GM23338 (cell line): Measurements from ENCODE around the gene MANBA. TPM values are rescaled to one million over a fixed set of nuclear protein-coding genes. Genes with fewer than 3 reads are reported as not detected.

ENCODE experiments used
- ATAC-seq: fragments of 200-7000 bp; cut with Tn5 transposase; 3 replicates; pipeline ENCODE4 v1.9.1; 2020
- DNase-seq: peaks from one replicate; pipeline ENCODE4 v3.0.0-alpha.2; 2015; ENCODE audit warnings: low spot score
- H2AFZ ChIP-seq: fragments of 200-600 bp; sonication (generic); 2 replicates; pipeline ENCODE4 v1.8.0; 2016; ENCODE audit warnings: antibody characterized with exemption, mild to moderate bottlenecking, moderate library complexity
- H3F3A ChIP-seq: fragments of 200-600 bp; sonication (generic); replicated peaks from 2 replicates; pipeline ENCODE4 v1.8.0; 2017; ENCODE audit warnings: antibody characterized with exemption, mixed run types, low read depth
- H3K27ac ChIP-seq: fragments of 200-600 bp; sonication (generic); 2 replicates; pipeline ENCODE4 v1.6.1; 2016; ENCODE audit warnings: low read depth
- H3K27me3 ChIP-seq: fragments of 200-600 bp; sonication (generic); 2 replicates; pipeline ENCODE4 v1.8.0; 2016; ENCODE audit warnings: mild to moderate bottlenecking, mixed run types, moderate library complexity; ENCODE audit not compliant: insufficient read depth
- H3K36me3 ChIP-seq: fragments of 200-600 bp; sonication (generic); 2 replicates; pipeline ENCODE4 v1.8.0; 2016; ENCODE audit warnings: mild to moderate bottlenecking; ENCODE audit not compliant: insufficient read depth
- H3K4me1 ChIP-seq: fragments of 200-600 bp; sonication (generic); 2 replicates; pipeline ENCODE4 v1.8.0; 2016; ENCODE audit warnings: mild to moderate bottlenecking, moderate library complexity; ENCODE audit not compliant: insufficient read depth
- H3K4me2 ChIP-seq: fragments of 200-600 bp; sonication (generic); 2 replicates; pipeline ENCODE4 v1.7.1; 2017; ENCODE audit warnings: mixed run types
- H3K4me3 ChIP-seq: fragments of 200-600 bp; sonication (generic); 2 replicates; pipeline ENCODE4 v1.6.1; 2016; ENCODE audit warnings: mixed run types
- H3K79me2 ChIP-seq: fragments of 200-600 bp; sonication (generic); replicated peaks from 2 replicates; pipeline ENCODE4 v1.8.0; 2017; ENCODE audit warnings: mild to moderate bottlenecking; ENCODE audit not compliant: insufficient read depth
- H3K9me2 ChIP-seq: fragments of 200-600 bp; sonication (generic); 2 replicates; pipeline ENCODE4 v1.8.0; 2017; ENCODE audit not compliant: insufficient read depth
- H4K20me1 ChIP-seq: fragments of 200-600 bp; sonication (generic); replicated peaks from 2 replicates; pipeline ENCODE4 v1.8.0; 2017; ENCODE audit warnings: mild to moderate bottlenecking; ENCODE audit not compliant: insufficient read depth
- H3K27ac Mint-ChIP-seq: 2 replicates; pipeline ENCODE4 v1.8.0; 2020; ENCODE audit warnings: inconsistent platforms, mild to moderate bottlenecking, moderate library complexity, mixed read lengths
- H3K27me3 Mint-ChIP-seq: 3 replicates; pipeline ENCODE4 v1.8.0; 2022; ENCODE audit warnings: low read depth, mild to moderate bottlenecking, moderate library complexity, mixed read lengths, inconsistent platforms; ENCODE audit not compliant: insufficient read depth, poor library complexity
- H3K36me3 Mint-ChIP-seq: 3 replicates; pipeline ENCODE4 v1.8.0; 2021; ENCODE audit warnings: low read depth, mild to moderate bottlenecking, inconsistent platforms, moderate library complexity, mixed read lengths
- H3K4me1 Mint-ChIP-seq: 3 replicates; pipeline ENCODE4 v1.8.0; 2020; ENCODE audit warnings: mild to moderate bottlenecking, inconsistent platforms, mixed read lengths
- H3K4me3 Mint-ChIP-seq: 3 replicates; pipeline ENCODE4 v1.8.0; 2021; ENCODE audit warnings: moderate library complexity, mild to moderate bottlenecking, inconsistent platforms, mixed read lengths
- H3K9me3 Mint-ChIP-seq: 3 replicates; pipeline ENCODE4 v1.8.0; 2020; ENCODE audit warnings: moderate library complexity, mild to moderate bottlenecking, inconsistent platforms, mixed read lengths
- CREB1 ChIP-seq: fragments of 250-450 bp; sonication (Bioruptor Pico); IDR thresholded peaks from 2 replicates; pipeline ENCODE4 v1.5.0; 2020; ENCODE audit warnings: low read depth, mild to moderate bottlenecking, moderate library complexity
- EZH2 ChIP-seq: fragments of 200-600 bp; sonication (generic); IDR thresholded peaks from one replicate; pipeline ENCODE4 v1.8.0; 2017; ENCODE audit warnings: antibody characterized with exemption, mild to moderate bottlenecking, low read depth; ENCODE audit not compliant: unreplicated experiment
- JUNB ChIP-seq: IDR thresholded peaks from one replicate; pipeline ENCODE4 v1.6.1; 2016; ENCODE audit warnings: antibody characterized with exemption; ENCODE audit not compliant: unreplicated experiment
- NANOG ChIP-seq: IDR thresholded peaks from 2 replicates; pipeline ENCODE4 v1.6.1; 2016; ENCODE audit warnings: antibody characterized with exemption, borderline replicate concordance
- POLR2AphosphoS5 ChIP-seq: IDR thresholded peaks from 2 replicates; pipeline ENCODE4 v1.6.1; 2016; ENCODE audit warnings: antibody characterized with exemption, low read depth
- ZNF331 ChIP-seq: fragments of 250-450 bp; sonication (Bioruptor Pico); IDR thresholded peaks from 2 replicates; pipeline ENCODE4 v1.5.0; 2020; ENCODE audit warnings: low read depth, mild to moderate bottlenecking, moderate library complexity
- polyA plus RNA-seq: library from polyadenylated mRNA; unstranded; fragments of >200 nt; fragmentation: Nextera tagmentation; extraction: Ambion mirVana; gene quantifications from 2 replicates; pipeline ENCODE4 v1.2.1, GENCODE V29; 2016
- total RNA-seq: library from RNA; depleted of rRNA; stranded (reverse); fragments of >200 nt; shearing (Covaris generic); gene quantifications from 2 replicates; pipeline ENCODE4 v1.2.3, GENCODE V29; 2014
- TF ChIP-seq, protein P1 (sequence below): IDR thresholded peaks from 2 replicates; pipeline ENCODE4 v1.6.1; 2016; ENCODE audit warnings: antibody characterized with exemption
- TF ChIP-seq, protein P2 (sequence below): IDR thresholded peaks from one replicate; pipeline ENCODE4 v1.6.1; 2018; ENCODE audit warnings: antibody characterized with exemption; ENCODE audit not compliant: unreplicated experiment
- TF ChIP-seq, protein P3 (sequence below): fragments of 250-450 bp; sonication (Bioruptor Pico); IDR thresholded peaks from 2 replicates; pipeline ENCODE4 v1.5.0; 2020; ENCODE audit warnings: mild to moderate bottlenecking, moderate library complexity

Gene MANBA
- total and polyA plus RNA-seq, 2 experiments from 2014 or later: 13.2 to 54.3 TPM

DNA sequence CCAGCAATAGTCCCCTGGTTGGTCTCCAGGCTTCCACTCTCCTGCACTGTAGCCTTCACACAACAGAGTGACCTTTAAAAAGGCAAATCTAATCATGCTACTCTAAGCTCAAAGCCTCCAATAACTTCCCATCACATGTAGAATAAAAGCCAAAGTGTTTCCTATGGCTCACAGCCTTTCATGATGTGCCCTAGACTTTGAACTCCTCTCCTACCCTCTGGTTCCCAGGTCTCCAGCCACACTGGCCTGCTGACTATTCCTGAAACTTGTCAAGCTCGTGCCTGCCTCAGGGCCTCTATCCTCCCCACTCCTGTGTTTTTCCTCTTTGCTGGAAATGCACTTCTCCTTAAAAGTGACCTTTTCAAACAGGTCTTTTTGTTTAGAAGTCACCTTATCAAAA, 3.1 kb downstream of the MANBA start:
- Histone ChIP-seq H3K9me2 (no peaks in the 10 kb centered on the region), H4K20me1 (peaks cover 8% of the 10 kb centered on the region; the same call in 1 of the 2 replicates), H3F3A (no peaks in the 10 kb centered on the region), H3K4me3 (no peak overlapping the region), H3K79me2 (peaks cover 70% of the 10 kb centered on the region), H3K36me3 (0 out of 2 replicates have a peak, but pooled peaks cover 5% of the 10 kb centered on the region), H3K27ac (no peak overlapping the region), H3K4me1 (peaks cover 9% of the 10 kb centered on the region), H3K4me2 (no peak overlapping the region), H3K27me3 (peaks cover 14% of the 10 kb centered on the region), H2AFZ (no peak overlapping the region)
- DNase-seq (no peak), ATAC-seq (no peak)
- H3K9me3 Mint-ChIP-seq: peaks cover 3% of the 10 kb centered on the region; the same call in 2 of the 3 replicates
- TF ChIP-seq, protein P1, sequence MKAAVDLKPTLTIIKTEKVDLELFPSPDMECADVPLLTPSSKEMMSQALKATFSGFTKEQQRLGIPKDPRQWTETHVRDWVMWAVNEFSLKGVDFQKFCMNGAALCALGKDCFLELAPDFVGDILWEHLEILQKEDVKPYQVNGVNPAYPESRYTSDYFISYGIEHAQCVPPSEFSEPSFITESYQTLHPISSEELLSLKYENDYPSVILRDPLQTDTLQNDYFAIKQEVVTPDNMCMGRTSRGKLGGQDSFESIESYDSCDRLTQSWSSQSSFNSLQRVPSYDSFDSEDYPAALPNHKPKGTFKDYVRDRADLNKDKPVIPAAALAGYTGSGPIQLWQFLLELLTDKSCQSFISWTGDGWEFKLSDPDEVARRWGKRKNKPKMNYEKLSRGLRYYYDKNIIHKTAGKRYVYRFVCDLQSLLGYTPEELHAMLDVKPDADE: no peak
- TF ChIP-seq CREB1 (CRISPR knock-in tag) (no peak), ZNF331 (CRISPR knock-in tag) (no peak), EZH2 (no peak), NANOG (no peak), JUNB (no peak), POLR2AphosphoS5 (no peak)
- TF ChIP-seq, protein P2, sequence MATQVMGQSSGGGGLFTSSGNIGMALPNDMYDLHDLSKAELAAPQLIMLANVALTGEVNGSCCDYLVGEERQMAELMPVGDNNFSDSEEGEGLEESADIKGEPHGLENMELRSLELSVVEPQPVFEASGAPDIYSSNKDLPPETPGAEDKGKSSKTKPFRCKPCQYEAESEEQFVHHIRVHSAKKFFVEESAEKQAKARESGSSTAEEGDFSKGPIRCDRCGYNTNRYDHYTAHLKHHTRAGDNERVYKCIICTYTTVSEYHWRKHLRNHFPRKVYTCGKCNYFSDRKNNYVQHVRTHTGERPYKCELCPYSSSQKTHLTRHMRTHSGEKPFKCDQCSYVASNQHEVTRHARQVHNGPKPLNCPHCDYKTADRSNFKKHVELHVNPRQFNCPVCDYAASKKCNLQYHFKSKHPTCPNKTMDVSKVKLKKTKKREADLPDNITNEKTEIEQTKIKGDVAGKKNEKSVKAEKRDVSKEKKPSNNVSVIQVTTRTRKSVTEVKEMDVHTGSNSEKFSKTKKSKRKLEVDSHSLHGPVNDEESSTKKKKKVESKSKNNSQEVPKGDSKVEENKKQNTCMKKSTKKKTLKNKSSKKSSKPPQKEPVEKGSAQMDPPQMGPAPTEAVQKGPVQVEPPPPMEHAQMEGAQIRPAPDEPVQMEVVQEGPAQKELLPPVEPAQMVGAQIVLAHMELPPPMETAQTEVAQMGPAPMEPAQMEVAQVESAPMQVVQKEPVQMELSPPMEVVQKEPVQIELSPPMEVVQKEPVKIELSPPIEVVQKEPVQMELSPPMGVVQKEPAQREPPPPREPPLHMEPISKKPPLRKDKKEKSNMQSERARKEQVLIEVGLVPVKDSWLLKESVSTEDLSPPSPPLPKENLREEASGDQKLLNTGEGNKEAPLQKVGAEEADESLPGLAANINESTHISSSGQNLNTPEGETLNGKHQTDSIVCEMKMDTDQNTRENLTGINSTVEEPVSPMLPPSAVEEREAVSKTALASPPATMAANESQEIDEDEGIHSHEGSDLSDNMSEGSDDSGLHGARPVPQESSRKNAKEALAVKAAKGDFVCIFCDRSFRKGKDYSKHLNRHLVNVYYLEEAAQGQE: no peak
- TF ChIP-seq, protein P3, sequence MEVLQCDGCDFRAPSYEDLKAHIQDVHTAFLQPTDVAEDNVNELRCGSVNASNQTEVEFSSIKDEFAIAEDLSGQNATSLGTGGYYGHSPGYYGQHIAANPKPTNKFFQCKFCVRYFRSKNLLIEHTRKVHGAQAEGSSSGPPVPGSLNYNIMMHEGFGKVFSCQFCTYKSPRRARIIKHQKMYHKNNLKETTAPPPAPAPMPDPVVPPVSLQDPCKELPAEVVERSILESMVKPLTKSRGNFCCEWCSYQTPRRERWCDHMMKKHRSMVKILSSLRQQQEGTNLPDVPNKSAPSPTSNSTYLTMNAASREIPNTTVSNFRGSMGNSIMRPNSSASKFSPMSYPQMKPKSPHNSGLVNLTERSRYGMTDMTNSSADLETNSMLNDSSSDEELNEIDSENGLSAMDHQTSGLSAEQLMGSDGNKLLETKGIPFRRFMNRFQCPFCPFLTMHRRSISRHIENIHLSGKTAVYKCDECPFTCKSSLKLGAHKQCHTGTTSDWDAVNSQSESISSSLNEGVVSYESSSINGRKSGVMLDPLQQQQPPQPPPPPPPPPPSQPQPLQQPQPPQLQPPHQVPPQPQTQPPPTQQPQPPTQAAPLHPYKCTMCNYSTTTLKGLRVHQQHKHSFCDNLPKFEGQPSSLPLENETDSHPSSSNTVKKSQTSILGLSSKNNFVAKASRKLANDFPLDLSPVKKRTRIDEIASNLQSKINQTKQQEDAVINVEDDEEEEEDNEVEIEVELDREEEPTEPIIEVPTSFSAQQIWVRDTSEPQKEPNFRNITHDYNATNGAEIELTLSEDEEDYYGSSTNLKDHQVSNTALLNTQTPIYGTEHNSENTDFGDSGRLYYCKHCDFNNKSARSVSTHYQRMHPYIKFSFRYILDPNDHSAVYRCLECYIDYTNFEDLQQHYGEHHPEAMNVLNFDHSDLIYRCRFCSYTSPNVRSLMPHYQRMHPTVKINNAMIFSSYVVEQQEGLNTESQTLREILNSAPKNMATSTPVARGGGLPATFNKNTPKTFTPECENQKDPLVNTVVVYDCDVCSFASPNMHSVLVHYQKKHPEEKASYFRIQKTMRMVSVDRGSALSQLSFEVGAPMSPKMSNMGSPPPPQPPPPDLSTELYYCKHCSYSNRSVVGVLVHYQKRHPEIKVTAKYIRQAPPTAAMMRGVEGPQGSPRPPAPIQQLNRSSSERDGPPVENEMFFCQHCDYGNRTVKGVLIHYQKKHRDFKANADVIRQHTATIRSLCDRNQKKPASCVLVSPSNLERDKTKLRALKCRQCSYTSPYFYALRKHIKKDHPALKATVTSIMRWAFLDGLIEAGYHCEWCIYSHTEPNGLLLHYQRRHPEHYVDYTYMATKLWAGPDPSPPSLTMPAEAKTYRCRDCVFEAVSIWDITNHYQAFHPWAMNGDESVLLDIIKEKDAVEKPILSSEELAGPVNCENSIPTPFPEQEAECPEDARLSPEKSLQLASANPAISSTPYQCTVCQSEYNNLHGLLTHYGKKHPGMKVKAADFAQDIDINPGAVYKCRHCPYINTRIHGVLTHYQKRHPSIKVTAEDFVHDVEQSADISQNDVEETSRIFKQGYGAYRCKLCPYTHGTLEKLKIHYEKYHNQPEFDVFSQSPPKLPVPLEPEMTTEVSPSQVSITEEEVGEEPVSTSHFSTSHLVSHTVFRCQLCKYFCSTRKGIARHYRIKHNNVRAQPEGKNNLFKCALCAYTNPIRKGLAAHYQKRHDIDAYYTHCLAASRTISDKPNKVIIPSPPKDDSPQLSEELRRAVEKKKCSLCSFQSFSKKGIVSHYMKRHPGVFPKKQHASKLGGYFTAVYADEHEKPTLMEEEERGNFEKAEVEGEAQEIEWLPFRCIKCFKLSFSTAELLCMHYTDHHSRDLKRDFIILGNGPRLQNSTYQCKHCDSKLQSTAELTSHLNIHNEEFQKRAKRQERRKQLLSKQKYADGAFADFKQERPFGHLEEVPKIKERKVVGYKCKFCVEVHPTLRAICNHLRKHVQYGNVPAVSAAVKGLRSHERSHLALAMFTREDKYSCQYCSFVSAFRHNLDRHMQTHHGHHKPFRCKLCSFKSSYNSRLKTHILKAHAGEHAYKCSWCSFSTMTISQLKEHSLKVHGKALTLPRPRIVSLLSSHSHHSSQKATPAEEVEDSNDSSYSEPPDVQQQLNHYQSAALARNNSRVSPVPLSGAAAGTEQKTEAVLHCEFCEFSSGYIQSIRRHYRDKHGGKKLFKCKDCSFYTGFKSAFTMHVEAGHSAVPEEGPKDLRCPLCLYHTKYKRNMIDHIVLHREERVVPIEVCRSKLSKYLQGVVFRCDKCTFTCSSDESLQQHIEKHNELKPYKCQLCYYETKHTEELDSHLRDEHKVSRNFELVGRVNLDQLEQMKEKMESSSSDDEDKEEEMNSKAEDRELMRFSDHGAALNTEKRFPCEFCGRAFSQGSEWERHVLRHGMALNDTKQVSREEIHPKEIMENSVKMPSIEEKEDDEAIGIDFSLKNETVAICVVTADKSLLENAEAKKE (CRISPR knock-in tag): no peak
- peaks cover 4% of the 10 kb centered on the region for H3K36me3 Mint-ChIP-seq
- H3K27ac Mint-ChIP-seq: no peak overlapping the region
- H3K4me1 Mint-ChIP-seq: peaks cover 28% of the 10 kb centered on the region
- peaks cover 6% of the 10 kb centered on the region for H3K27me3 Mint-ChIP-seq
- no peak overlapping the region for H3K4me3 Mint-ChIP-seq
